SK-N-SH (cell line): ENCODE results near the gene CHPF2. TPM values are rescaled to one million over a fixed set of nuclear protein-coding genes. Genes with fewer than 3 reads are reported as not detected.

Experiments
- CTCF ChIA-PET: fragments of 300-600, 350-600 bp; formaldehyde crosslinking; extraction: SDS; loops from one replicate; lab custom pipeline; 2021; lab: Yijun Ruan, JAX
- POLR2A ChIA-PET: fragments of 350-600 bp; sonication (Branson Sonifier 250); formaldehyde crosslinking; extraction: SDS; loops from one replicate; lab custom pipeline; 2020; ENCODE audit warnings: antibody characterized with exemption, inconsistent platforms; lab: Yijun Ruan, JAX
- DNase-seq: peaks from one replicate; pipeline ENCODE4 v3.0.0; 2012
- H2AFZ ChIP-seq: fragments of 200-600 bp; sonication (generic); 2 replicates; pipeline ENCODE4 v1.8.1; 2016; ENCODE audit warnings: antibody characterized with exemption, mild to moderate bottlenecking, low read depth
- H3F3A ChIP-seq: fragments of 200-600 bp; sonication (generic); replicated peaks from 2 replicates; pipeline ENCODE3; 2016; ENCODE audit warnings: antibody characterized with exemption, mild to moderate bottlenecking; ENCODE audit not compliant: insufficient read depth
- H3K27ac ChIP-seq, 2 experiments: fragments of 200-500 bp in 1 of 2; fragments of 200-600 bp in 1 of 2; sonication (Bioruptor generic) in 1 of 2; sonication (generic), shearing (Covaris generic) in 1 of 2; 2 replicates each; pipeline versions ENCODE4 v1.5.1 to v1.6.1; 2014 to 2016; ENCODE audit warnings: low read depth in 2 of 2, inconsistent platforms in 1 of 2, low read length in 1 of 2, mild to moderate bottlenecking in 1 of 2, mixed read lengths in 1 of 2
- H3K27me3 ChIP-seq: fragments of 200-600 bp; sonication (generic), shearing (Covaris generic); 2 replicates; pipeline ENCODE4 v1.6.1; 2016; ENCODE audit warnings: mixed run types; ENCODE audit not compliant: insufficient read depth
- H3K36me3 ChIP-seq, 2 experiments: fragments of 200-500 bp in 1 of 2; fragments of 200-600 bp in 1 of 2; sonication (Bioruptor generic) in 1 of 2; sonication (generic) in 1 of 2; replicated peaks in 1 of 2; 2 replicates each; pipeline versions ENCODE3 to v1.5.1; 2014 to 2016; ENCODE audit warnings: low read length in 1 of 2, mild to moderate bottlenecking in 1 of 2; ENCODE audit not compliant: insufficient read depth in 2 of 2, control insufficient read depth in 1 of 2
- H3K4me1 ChIP-seq, 2 experiments: fragments of 200-500 bp in 1 of 2; fragments of 200-600 bp in 1 of 2; sonication (Bioruptor generic) in 1 of 2; sonication (generic), shearing (Covaris generic) in 1 of 2; 2 replicates each; pipeline versions ENCODE4 v1.5.1 to v1.6.1; 2014 to 2016; ENCODE audit warnings: low read depth in 1 of 2, low read length in 1 of 2, mixed run types in 1 of 2; ENCODE audit not compliant: insufficient read depth in 2 of 2, control insufficient read depth in 1 of 2
- H3K4me2 ChIP-seq: fragments of 200-600 bp; sonication (generic), shearing (Covaris generic); 2 replicates; pipeline ENCODE4 v1.6.1; 2017; ENCODE audit warnings: mixed run types
- H3K4me3 ChIP-seq, 2 experiments: fragments of 200-500 bp in 1 of 2; fragments of 200-600 bp in 1 of 2; sonication (Bioruptor generic) in 1 of 2; sonication (generic), shearing (Covaris generic) in 1 of 2; 2 replicates each; pipeline versions ENCODE4 v1.5.1 to v1.8.1; 2014 to 2016; ENCODE audit warnings: low read depth in 2 of 2, inconsistent platforms in 1 of 2, low read length in 1 of 2, mild to moderate bottlenecking in 1 of 2, mixed read lengths in 1 of 2, moderate library complexity in 1 of 2
- H3K79me2 ChIP-seq: fragments of 200-600 bp; sonication (generic); 2 replicates; pipeline ENCODE4 v1.8.1; 2017; ENCODE audit warnings: mild to moderate bottlenecking; ENCODE audit not compliant: insufficient read depth
- H3K9ac ChIP-seq: fragments of 200-600 bp; sonication (generic); 2 replicates; pipeline ENCODE4 v1.6.1; 2017; ENCODE audit warnings: mixed run types
- H3K9me2 ChIP-seq: fragments of 200-600 bp; sonication (generic); 2 replicates; pipeline ENCODE4 v1.6.1; 2017; ENCODE audit warnings: mixed run types
- H3K9me3 ChIP-seq: fragments of 200-600 bp; sonication (generic); 2 replicates; pipeline ENCODE4 v1.6.1; 2017; ENCODE audit warnings: mixed run types, mild to moderate bottlenecking, moderate library complexity
- H4K20me1 ChIP-seq: fragments of 200-600 bp; sonication (generic); 2 replicates; pipeline ENCODE4 v1.6.1; 2017; ENCODE audit warnings: mild to moderate bottlenecking, mixed run types; ENCODE audit not compliant: insufficient read depth
- CHD2 ChIP-seq: fragments of 150-350 bp; IDR thresholded peaks from 2 replicates; pipeline ENCODE4 v1.6.1; 2018; ENCODE audit warnings: low read length; ENCODE audit not compliant: partially characterized antibody
- EP300 ChIP-seq, 2 experiments: IDR thresholded peaks; 2 replicates each; pipeline versions ENCODE4 v1.4.0 to v1.6.1; 2012; ENCODE audit warnings: borderline replicate concordance in 1 of 2, low read depth in 1 of 2, low read length in 1 of 2
- FOXM1 ChIP-seq: IDR thresholded peaks from 2 replicates; pipeline ENCODE4 v1.4.0; 2012; ENCODE audit warnings: low read depth, mild to moderate bottlenecking
- GATA2 ChIP-seq: sonication (generic); formaldehyde crosslinking; IDR thresholded peaks from 2 replicates; pipeline ENCODE4 v1.5.0; 2020; ENCODE audit warnings: mild to moderate bottlenecking, missing genetic modification reagents
- IRF3 ChIP-seq: fragments of 150-350 bp; IDR thresholded peaks from 2 replicates; pipeline ENCODE4 v1.6.1; 2016; ENCODE audit warnings: mild to moderate bottlenecking, low read depth, low read length
- JUND ChIP-seq: IDR thresholded peaks from 2 replicates; pipeline ENCODE4 v1.4.0; 2012
- MEF2A ChIP-seq: IDR thresholded peaks from 2 replicates; pipeline ENCODE4 v1.4.0; 2012; ENCODE audit warnings: low read depth, borderline replicate concordance
- MXI1 ChIP-seq: IDR thresholded peaks from 2 replicates; pipeline ENCODE4 v1.6.1; 2012; ENCODE audit warnings: mild to moderate bottlenecking, low read depth, low read length, improper control_type of control experiment
- NFIC ChIP-seq: IDR thresholded peaks from 2 replicates; pipeline ENCODE4 v1.4.0; 2012; ENCODE audit warnings: borderline replicate concordance
- NRF1 ChIP-seq: IDR thresholded peaks from 2 replicates; pipeline ENCODE4 v1.6.1; 2012; ENCODE audit warnings: low read depth, mild to moderate bottlenecking, low read length
- PBX3 ChIP-seq: IDR thresholded peaks from 2 replicates; pipeline ENCODE4; 2012
- RAD21 ChIP-seq: IDR thresholded peaks from 2 replicates; pipeline ENCODE4 v1.6.1; 2012; ENCODE audit warnings: mild to moderate bottlenecking, low read length
- REST ChIP-seq: IDR thresholded peaks from 2 replicates; pipeline ENCODE4 v1.6.1; 2012; ENCODE audit warnings: mild to moderate bottlenecking, low read depth, low read length, moderate library complexity
- RFX5 ChIP-seq: IDR thresholded peaks from 2 replicates; pipeline ENCODE4 v1.6.1; 2012; ENCODE audit warnings: mild to moderate bottlenecking, improper control_type of control experiment, low read length
- SMC3 ChIP-seq: IDR thresholded peaks from 2 replicates; pipeline ENCODE4 v1.6.1; 2012; ENCODE audit warnings: low read depth, low read length, improper control_type of control experiment
- TCF12 ChIP-seq: IDR thresholded peaks from 2 replicates; pipeline ENCODE4 v1.4.0; 2012
- TEAD4 ChIP-seq: IDR thresholded peaks from 2 replicates; pipeline ENCODE4 v1.4.0; 2012; ENCODE audit warnings: mild to moderate bottlenecking, borderline replicate concordance; ENCODE audit not compliant: insufficient read depth
- YY1 ChIP-seq: IDR thresholded peaks from 2 replicates; pipeline ENCODE4 v1.4.0; 2012; ENCODE audit warnings: low read depth, mild to moderate bottlenecking
- WGBS: methylation state at CpG from one replicate; pipeline ENCODE4 v1.1.6; 2017; ENCODE audit warnings: low lambda C conversion rate; 5-methylcytosine and 5-hydroxymethylcytosine counted together
- polyA plus RNA-seq, 3 experiments: library from polyadenylated mRNA; depleted of rRNA; stranded (reverse); fragments of >200 nt; gene quantifications; 2 replicates each; pipeline ENCODE4 v1.2.3, GENCODE V29; 2012

CHPF2 gene
- polyA plus RNA-seq, 1 of the 3 experiments (the other 2 are of a cell fraction), result 68.6 TPM

- Histone ChIP-seq H3F3A (peaks cover 39% of the 10 kb centered on the region), H3K9me2 (no peaks in the 10 kb centered on the region), H2AFZ (no peak overlapping the region), H3K4me3 (no peak overlapping the region), H3K9me3 (no peaks in the 10 kb centered on the region), H3K27ac (no peak overlapping the region), H3K4me1 (peaks cover 31 to 39% of the 10 kb centered on the region in 2 experiments), H3K79me2 (peaks cover 34% of the 10 kb centered on the region), H4K20me1 (peaks cover 31% of the 10 kb centered on the region), H3K9ac (no peak overlapping the region), H3K36me3 (peaks cover 10 to 44% of the 10 kb centered on the region in 2 experiments), H3K27me3 (no peaks in the 10 kb centered on the region), H3K4me2 (no peak overlapping the region)
- POLR2A ChIA-PET, result interaction anchor here (0.8 to 3.7 kb wide), 4 partner anchors 9 to 31 kb away, joined by 3 to 20 read pairs (median 13); partner anchors contain the start of genes ABCF2 and CHPF2
- CTCF ChIA-PET, result interaction anchor here (0.6 to 6.2 kb wide), 62 partner anchors 9 to 390 kb away, joined by 3 to 122 read pairs (median 7); partner anchors contain the start of genes ABCF2, ASB10, CHPF2 and GBX1
- 78% methylated on average over 17 of the region's 17 CpGs for WGBS
- TF ChIP-seq NFIC (no peak), IRF3 (no peak), RAD21 (no peak)
- DNase-seq, result no peak
Observed at GRCh38 chr7:151243408-151244195, 11.3 kb downstream of the CHPF2 start.

- Histone ChIP-seq H3K4me2 (peak overlapping the region; percentile 90), H3K9me2 (no peaks in the 10 kb centered on the region), H3K9ac (no peak overlapping the region), H3K27me3 (no peaks in the 10 kb centered on the region), H3K9me3 (no peaks in the 10 kb centered on the region), H3K79me2 (peaks cover 28% of the 10 kb centered on the region), H3F3A (peaks cover 39% of the 10 kb centered on the region), H2AFZ (no peak overlapping the region), H4K20me1 (peaks cover 24% of the 10 kb centered on the region), H3K27ac (peak overlapping the region in 1 of 2 experiments; percentile 59; a peak in 1 of 4 replicates), H3K36me3 (peaks cover 9 to 37% of the 10 kb centered on the region in 2 experiments), H3K4me1 (peaks cover 35 to 45% of the 10 kb centered on the region in 2 experiments), H3K4me3 (peak overlapping the region; percentile 39 to 46; a peak in 2 of 4 replicates)
- peak; percentile 93 for DNase-seq
- WGBS, result 22% methylated on average over 10 of the region's 10 CpGs
- CTCF ChIA-PET, result interaction anchor here (0.6 to 6.2 kb wide), 67 partner anchors 8 to 389 kb away, joined by 3 to 122 read pairs (median 6); partner anchors contain the start of genes ABCF2, ASB10, CHPF2 and GBX1
- POLR2A ChIA-PET, result interaction anchor here (0.6 to 3.7 kb wide), 3 partner anchors 8 to 17 kb away, joined by 3 to 20 read pairs (median 18); partner anchors contain the start of genes ABCF2 and CHPF2
- TF ChIP-seq RFX5 (0 out of 2 replicates have a peak, but pooled peaks have one; percentile 31), YY1 (no peak), GATA2 (CRISPR knock-in tag) (peak; percentile 41; the same call in 1 of the 2 replicates), NFIC (no peak), PBX3 (no peak), FOXM1 (no peak), NRF1 (no peak), RAD21 (peak; percentile 77), EP300 (IDR thresholded peaks at IDR 0.05; ENCODE audit: borderline replicate concordance in 1 of 2, low read depth in 1 of 2, low read length in 1 of 2) (peak in 1 of 2 experiments; percentile 59; a peak in 2 of 4 replicates), REST (no peak), JUND (no peak), MXI1 (0 out of 2 replicates have a peak, but pooled peaks have one; percentile 38), CHD2 (peak; percentile 50), SMC3 (peak; percentile 61), TEAD4 (no peak), MEF2A (no peak), TCF12 (no peak)
Observed at GRCh38 chr7:151244196-151244840, 12.0 kb downstream of the CHPF2 start.
